ENCODE measurements around the gene FNIP1. TPM values are rescaled to one million over a fixed set of nuclear protein-coding genes. Genes with fewer than 3 reads are reported as not detected.
"Not testable (repeated sequence)": the region's sequence is repeated elsewhere in the genome, so short reads cannot be mapped to it uniquely, and the experiment has no call there.

Gene FNIP1
- total and polyA plus RNA-seq, 12 donors, result 2.9 to 63.4 (median 33.8) TPM

DNA sequence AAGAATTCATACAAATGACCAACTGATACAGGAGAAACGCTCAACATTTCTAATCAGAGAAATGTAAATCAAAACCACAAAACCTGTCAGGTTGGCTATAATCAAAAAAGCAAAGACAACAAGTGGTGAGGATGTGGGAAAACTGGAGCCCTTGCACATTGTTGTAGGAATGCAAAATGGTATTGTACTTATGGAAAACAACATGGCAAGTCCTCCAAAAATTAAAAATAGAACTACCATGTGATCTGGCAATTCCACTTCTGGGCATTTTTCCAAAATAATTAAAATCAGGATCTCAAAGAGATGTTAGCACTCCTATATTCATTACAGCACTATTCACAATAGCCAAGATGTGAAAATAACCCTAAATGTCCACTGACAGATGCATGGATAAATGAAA is 76.1 kb downstream of the FNIP1 start:
- WGBS, 4 donors, result 70 to 82% (median 75%) methylated on average over 1 of the region's 1 CpG
- intact Hi-C loops (cut with DNase I), result no loop called here
- TF ChIP-seq, protein P1, sequence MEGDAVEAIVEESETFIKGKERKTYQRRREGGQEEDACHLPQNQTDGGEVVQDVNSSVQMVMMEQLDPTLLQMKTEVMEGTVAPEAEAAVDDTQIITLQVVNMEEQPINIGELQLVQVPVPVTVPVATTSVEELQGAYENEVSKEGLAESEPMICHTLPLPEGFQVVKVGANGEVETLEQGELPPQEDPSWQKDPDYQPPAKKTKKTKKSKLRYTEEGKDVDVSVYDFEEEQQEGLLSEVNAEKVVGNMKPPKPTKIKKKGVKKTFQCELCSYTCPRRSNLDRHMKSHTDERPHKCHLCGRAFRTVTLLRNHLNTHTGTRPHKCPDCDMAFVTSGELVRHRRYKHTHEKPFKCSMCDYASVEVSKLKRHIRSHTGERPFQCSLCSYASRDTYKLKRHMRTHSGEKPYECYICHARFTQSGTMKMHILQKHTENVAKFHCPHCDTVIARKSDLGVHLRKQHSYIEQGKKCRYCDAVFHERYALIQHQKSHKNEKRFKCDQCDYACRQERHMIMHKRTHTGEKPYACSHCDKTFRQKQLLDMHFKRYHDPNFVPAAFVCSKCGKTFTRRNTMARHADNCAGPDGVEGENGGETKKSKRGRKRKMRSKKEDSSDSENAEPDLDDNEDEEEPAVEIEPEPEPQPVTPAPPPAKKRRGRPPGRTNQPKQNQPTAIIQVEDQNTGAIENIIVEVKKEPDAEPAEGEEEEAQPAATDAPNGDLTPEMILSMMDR (IDR thresholded peaks at IDR 0.05), result no peak
- TF ChIP-seq POLR2A (IDR thresholded peaks at IDR 0.05), result no peak
- Histone ChIP-seq H3K27me3 (no peaks in the 10 kb centered on the region), H3K27ac (no peak overlapping the region), H3K4me1 (replicated peaks in 1 of 2) (no peaks in the 10 kb centered on the region), H3K4me3 (no peak overlapping the region), H3K9me3 (replicated peaks in 1 of 3) (no peaks in the 10 kb centered on the region), H3K36me3 (replicated peaks in 1 of 2) (no peaks in the 10 kb centered on the region)
- no peak for DNase-seq

DNA sequence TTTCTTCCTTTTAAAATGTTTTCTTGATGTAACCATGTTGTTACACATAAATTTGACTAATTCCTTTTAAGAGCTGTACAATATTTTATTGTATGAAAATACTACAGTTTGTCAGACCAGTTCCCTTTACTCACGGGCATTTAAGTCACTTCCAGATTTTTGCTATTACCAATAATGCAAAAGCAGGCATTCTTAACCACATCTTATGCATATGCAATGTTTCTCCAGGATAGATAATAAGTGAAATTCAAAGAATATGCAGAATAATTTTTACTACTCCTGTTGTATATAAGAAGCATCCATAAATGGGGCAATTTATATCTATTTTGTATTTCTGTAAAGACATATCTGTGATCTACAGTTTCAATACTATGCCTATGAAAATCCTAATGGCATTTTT is 77.3 kb downstream of the FNIP1 start:
- TF ChIP-seq POLR2A (IDR thresholded peaks at IDR 0.05), result no peak
- TF ChIP-seq, protein P1 (IDR thresholded peaks at IDR 0.05), result no peak
- WGBS, 4 donors, result 87 to 95% (median 90%) methylated on average over 1 of the region's 1 CpG
- no peak overlapping the region for H3K27ac ChIP-seq
- no peaks in the 10 kb centered on the region for H3K9me3 ChIP-seq (replicated peaks in 1 of 3)
- peaks cover 0 to 7% of the 10 kb centered on the region in 2 donors for H3K36me3 ChIP-seq (replicated peaks in 1 of 2)
- H3K4me3 ChIP-seq, result no peak overlapping the region
- no peaks in the 10 kb centered on the region for H3K4me1 ChIP-seq (replicated peaks in 1 of 2)
- H3K27me3 ChIP-seq, result no peaks in the 10 kb centered on the region
- intact Hi-C loops (cut with DNase I), result no loop called here
- DNase-seq, result no peak

- Histone ChIP-seq H3K4me3 (no peak overlapping the region), H3K27me3 (no peaks in the 10 kb centered on the region), H3K36me3 (replicated peaks in 1 of 2) (peaks cover 0 to 8% of the 10 kb centered on the region in 2 donors), H3K27ac (no peak overlapping the region), H3K9me3 (replicated peaks in 1 of 3) (no peaks in the 10 kb centered on the region), H3K4me1 (replicated peaks in 1 of 2) (no peaks in the 10 kb centered on the region)
- no peak for DNase-seq
- TF ChIP-seq, protein P1 (IDR thresholded peaks at IDR 0.05), result no peak
- TF ChIP-seq POLR2A (IDR thresholded peaks at IDR 0.05), result no peak
- WGBS, 4 donors, result 81 to 95% (median 91%) methylated on average over 5 of the region's 5 CpGs
- intact Hi-C loops (cut with DNase I), result no loop called here
Observed at GRCh38 chr5:131718487-131719014, 78.3 kb downstream of the FNIP1 start.

DNA sequence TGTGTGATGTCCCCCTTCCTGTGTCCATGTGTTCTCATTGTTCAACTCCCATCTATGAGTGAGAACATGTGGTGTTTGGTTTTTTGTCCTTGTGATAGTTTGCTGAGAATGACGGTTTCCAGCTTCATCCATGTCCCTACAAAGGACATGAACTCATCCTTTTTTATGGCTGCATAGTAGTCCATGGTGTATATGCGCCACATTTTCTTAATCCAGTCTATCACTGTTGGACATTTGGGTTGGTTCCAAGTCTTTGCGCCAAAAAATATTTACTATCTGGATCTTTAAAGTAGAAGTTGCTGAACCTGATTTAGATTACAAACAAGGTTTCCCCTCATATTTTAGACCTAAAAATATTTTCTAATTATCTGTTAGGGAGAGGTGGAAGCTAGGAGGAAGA is 79.7 kb downstream of the FNIP1 start:
- DNase-seq; H3K36me3 ChIP-seq (replicated peaks in 1 of 2): not testable (repeated sequence)

GRCh38 chr5:131716650-131717049 is 80.2 kb downstream of the FNIP1 start:
- Histone ChIP-seq H3K36me3 (replicated peaks in 1 of 2) (peaks cover 0 to 8% of the 10 kb centered on the region in 2 donors), H3K4me3 (no peak overlapping the region), H3K9me3 (replicated peaks in 1 of 3) (no peaks in the 10 kb centered on the region), H3K27ac (no peak overlapping the region), H3K4me1 (replicated peaks in 1 of 2) (no peaks in the 10 kb centered on the region), H3K27me3 (no peaks in the 10 kb centered on the region)
- TF ChIP-seq POLR2A (IDR thresholded peaks at IDR 0.05), result no peak
- TF ChIP-seq, protein P1 (IDR thresholded peaks at IDR 0.05), result no peak
- intact Hi-C loops (cut with DNase I), result no loop called here
- no peak for DNase-seq

More for the DNA sequence above, 79.7 kb downstream of the FNIP1 start:
- H3K27me3 ChIP-seq; intact Hi-C loops (cut with DNase I); H3K27ac ChIP-seq; H3K4me1 ChIP-seq (replicated peaks in 1 of 2); H3K9me3 ChIP-seq (replicated peaks in 1 of 3); H3K4me3 ChIP-seq: not testable (repeated sequence)
- WGBS, 4 donors, result 93 to 97% (median 95%) methylated on average over 3 of the region's 3 CpGs
